GM18517 (cell line): ENCODE results near the gene EIF4G3.
"Not testable (repeated sequence)": the region's sequence is repeated elsewhere in the genome, so short reads cannot be mapped to it uniquely, and the experiment has no call there.

Source experiments
- ATAC-seq: cut with Tn5 transposase; IDR thresholded peaks from one replicate; pipeline ENCODE4 v1.9.1; 2021; ENCODE audit warnings: mild to moderate bottlenecking, moderate library complexity; ENCODE audit not compliant: unreplicated experiment

The EIF4G3 gene

DNA sequence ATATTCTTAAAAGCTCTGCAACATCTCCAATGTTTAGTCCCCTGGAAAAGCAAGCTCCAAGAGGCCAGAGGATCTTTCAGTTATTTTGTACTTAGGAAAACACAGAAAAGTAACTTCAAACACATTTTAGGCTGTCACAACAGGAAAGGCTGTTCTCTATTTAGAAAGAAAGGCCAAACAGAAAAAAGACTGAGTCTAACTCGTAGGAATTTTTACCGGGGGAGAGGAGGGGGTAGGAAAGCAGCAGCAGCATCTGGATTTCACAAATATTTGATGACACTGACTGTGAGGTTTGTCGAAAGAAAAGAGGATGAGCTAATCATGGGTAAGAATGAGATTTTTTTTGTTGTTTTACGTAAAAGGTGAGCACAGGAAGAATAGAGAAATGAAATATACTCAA, 107.1 kb downstream of the EIF4G3 start:
- no peak for ATAC-seq

DNA sequence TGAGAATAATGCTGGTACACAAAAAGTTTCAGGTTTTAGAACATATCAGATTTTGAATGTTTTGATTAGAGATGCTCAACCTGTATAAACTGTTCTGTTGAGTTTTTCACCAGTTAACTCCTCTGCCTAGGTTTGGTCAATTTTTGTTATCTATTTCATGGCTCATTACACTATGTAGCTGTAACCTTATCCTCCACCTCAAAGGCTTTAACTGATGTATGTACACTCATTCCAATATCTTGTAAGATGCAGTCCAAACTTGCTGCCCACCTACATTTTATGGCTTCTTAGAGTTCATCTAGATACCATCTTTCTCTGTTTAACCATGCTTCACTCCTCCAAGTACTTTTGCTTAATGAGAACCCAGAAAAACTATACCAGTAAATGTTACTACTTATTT, 107.8 kb downstream of the EIF4G3 start:
- no peak for ATAC-seq

DNA sequence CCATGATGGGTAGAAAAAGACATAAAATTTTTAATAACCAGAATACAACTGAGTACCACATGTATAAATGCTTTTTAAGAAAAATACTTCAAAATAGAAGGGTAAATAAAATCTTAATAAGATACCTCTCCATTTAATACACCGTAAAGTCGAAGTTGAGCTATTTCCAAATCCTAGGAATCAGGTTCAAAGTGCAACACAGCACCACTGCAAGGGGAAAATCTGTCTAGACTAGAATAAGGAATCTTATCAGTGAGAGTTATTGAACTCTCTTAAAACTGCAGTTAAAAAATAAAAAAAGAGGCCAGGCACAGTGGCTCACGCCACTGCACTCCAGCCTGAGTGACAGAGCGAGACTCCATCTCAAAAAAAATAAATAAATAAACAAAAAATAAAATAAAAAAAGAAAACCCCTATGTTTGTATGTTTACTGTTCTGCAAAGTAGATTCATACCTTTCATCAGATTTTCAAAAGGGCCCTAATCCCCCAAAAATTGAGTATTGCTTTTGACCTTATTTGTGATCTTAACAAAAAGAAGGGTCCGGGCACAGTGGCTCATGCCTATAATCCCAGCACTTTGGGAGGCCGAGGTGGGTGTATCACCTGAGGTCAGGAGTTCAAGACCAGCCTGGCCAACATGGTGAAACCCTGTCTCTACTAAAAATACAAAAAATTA, 109.0 kb downstream of the EIF4G3 start:
- no peak for ATAC-seq

DNA sequence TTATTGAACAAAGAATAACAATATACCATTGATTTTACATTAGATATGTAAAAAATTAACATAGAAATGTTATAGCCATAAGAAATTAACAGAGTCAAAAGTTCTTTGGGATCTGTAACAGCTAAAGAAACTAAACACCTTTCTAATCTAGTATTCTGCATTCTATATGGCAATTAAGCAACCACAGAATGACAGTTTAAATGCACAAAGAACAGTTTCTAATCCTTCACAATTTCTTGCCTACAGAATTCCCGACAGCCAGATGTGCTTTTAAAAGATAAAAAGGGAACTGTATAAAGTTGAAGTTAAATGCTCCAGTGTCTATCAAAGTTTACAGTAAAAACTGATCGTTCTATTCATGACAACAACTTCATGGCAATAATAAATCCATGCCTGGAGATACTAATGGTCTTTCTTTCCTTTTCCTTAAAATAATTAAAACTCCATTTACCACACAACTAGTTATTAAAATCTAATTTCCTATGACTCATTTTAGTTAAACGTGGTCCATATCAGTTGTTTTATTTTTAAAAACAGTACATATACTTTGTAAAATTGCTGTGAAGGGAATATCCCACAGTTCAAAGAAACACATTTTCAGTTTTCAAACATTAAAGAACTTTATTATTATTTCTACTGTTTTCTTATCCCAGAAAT, 110.2 kb downstream of the EIF4G3 start:
- ATAC-seq: no peak

DNA sequence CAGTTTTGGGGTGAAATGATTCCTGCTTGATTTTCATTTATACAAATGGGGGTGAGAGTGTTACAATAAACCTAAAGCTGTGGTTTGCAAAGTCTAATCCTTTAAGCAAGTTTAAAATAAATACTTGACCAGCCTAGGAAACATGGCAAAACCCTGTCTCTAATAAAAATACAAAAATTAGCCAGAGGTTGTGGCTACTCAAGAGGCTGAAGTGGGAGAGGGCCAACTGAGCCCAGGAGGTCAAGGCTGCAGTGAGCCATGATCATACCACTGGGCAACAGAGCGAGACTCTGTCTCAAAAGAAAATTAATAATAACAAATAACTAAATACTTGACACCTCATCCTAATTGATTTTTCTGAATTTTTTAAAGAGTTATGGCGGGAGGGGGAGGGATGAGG, 110.8 kb downstream of the EIF4G3 start:
- no peak for ATAC-seq

DNA sequence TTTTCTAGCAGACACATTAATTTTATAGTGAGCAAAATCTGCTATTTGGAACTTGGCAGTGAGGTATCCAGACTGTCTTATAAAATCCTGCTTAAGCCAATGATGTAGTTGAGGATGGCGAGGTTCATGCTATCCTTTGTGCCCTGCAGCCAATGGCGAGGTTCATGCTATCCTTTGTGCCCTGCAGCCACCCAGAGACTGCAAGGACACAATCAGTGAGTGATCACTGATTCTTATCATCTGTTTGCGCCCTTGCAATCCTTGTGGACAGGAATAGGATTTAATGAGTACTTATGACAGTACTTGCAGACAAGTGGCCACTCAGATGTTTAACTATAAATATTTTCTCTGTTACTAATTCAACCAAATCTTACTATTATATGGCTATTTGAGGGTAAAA, 112.6 kb downstream of the EIF4G3 start:
- ATAC-seq: no peak

DNA sequence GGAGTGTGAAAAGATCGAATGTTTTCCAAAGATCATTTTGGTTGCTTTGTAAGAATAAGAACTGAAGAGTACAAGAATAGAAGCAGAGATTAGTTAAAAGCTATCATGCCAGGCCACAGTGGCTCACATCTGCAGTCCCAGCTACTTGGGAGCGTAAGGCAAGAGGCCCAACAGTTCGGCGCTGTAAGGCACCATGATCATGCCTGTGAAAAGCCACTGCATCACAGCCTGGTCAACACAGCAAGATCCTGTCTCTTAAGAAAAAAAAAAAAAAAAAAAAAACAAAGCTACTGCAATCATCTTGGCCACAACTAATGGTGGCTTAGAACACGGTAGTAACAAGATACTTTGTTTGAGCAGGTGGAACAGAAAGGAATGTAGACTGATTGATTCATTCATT, 116.2 kb downstream of the EIF4G3 start:
- no peak for ATAC-seq

DNA sequence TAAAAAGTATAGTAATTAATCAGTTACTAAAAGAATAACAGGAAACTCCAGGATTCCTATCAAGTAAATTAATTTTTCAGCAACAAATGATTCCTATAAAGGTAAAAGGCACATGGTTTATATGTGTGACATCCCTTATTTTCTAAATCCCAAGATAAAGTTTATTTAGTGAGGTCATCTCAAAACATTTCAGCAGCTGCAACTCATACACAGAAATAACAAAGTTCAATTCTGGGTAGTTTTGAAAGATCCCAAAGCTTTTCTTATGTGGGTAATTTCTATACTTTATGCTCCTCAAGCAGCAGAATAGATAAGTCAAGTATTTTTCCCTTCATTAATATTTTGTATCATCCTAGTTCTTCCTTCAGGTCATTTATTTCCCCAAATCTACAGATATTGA, 117.7 kb downstream of the EIF4G3 start:
- ATAC-seq: no peak

DNA sequence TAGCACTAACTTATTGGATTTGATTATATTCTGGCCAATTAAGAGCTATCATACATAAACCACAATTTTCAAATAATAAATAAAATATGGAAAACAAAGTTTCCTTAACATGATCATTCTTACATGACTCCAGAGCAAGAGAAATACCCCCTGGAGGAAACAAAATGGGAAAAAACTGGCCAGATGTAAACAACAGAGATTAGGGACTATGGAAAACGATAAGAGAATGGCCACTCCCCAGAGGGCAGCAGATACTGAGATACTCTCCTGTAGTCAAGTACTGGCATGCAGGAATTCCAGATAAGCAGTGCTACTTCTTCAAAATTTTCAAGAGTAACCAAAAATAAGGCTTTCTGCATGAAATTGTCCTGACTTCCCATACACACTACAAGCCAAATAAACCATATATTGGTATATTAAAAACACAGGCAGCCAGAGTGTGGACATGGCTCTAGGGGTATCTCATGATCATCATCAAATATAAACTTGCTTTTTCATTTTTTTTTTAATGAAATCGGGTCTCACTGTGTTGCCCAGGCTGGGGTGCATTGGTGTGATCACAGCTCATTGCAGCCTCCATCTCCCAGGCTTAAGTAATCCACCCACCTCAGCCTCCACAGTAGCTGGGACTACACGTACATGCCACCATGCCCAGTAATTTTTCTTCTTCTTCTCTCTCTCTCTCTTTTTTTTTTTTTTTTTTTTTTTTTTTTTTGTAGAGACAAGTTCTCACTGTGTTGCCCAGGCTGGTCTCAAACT, 118.5 kb downstream of the EIF4G3 start:
- ATAC-seq: no peak

DNA sequence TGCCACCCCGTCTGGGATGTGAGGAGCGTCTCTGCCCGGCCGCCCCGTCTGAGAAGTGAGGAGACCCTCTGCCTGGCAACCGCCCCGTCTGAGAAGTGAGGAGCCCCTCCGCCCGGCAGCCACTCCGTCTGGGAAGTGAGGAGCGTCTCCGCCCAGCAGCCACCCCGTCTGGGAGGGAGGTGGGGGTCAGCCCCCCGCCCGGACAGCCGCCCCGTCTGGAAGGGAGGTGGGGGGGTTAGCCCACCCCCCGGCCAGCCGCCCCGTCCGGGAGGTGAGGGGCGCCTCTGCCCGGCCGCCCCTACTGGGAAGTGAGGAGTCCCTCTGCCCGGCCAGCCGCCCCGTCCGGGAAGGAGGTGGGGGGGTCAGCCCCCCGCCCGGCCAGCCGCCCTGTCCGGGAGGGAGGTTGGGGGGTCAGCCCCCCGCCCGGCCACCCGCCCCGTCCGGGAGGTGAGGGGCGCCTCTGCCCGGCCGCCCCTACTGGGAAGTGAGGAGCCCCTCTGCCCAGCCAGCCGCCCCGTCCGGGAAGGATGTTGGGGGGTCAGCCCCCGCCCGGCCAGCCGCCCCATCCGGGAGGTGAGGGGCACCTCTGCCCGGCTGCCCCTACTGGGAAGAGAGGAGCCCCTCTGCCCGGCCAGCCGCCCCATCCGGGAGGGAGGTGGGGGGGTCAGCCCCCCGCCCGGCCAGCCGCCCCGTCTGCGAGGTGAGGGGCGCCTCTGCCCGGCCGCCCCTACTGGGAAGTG, 123.3 kb downstream of the EIF4G3 start:
- ATAC-seq: not testable (repeated sequence)

DNA sequence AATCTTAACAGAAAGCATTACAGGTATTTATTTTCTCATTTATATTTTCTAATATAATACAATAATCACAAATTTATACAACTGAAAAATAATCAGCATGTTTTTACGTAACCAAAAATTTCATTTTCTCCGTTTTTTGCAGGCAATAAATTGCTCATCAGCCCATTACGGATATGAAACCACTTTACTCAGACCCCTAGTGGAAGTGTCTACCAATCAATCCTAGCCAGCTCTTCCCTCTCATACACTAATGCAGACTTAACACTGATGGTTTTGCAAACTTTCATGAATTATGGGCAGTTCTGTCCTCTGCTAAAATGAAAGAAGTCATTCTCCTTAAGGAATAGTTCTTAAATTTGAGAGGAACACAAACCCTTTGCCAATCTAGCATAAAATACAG, 124.7 kb downstream of the EIF4G3 start:
- no peak for ATAC-seq

DNA sequence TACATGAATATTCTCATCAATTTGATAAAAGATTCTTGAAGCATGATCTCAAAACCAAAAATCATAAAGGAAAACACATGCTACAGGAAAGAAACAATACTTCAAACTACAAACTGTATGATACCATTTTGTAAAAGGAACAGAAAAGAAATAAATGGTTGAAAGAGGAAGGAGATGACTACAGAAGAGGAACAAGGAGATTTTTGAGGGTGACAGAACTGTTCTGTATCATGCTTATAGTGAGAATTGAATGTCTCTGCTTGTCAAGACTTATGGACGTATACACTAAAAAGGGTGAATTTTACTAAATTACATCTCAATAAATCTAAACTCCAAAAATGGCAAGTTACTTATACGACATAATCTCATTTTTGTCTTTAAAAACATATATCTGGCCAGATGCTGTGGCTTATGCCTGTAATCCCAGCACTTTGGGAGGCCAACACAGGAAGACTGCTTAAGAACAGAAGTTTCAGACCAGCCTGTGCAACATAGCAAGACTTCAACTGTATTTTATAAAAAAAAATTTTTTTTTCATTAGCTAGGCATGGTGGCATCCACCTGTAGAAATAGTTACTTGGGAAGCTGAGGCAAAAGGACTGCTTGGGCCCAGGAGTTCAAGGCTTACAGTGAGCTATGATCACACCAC, 125.4 kb downstream of the EIF4G3 start:
- ATAC-seq: no peak

DNA sequence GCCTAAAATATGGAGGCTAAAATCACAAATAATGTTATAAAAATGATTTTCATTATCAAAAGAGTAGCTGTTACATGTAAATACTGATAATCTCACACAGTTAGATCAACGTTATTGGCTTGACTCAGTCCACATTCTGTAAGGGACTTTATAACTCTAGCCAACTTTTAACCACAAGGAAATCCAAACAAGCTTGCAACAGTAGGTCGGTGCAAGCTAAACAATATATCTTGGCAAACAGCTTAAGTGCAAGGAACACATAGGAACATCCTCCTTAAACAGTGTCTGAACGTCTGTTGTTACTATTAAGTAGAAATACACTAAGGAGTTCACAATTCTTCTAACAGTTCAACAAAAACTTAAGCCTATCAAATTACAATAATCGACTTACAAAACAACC, 126.7 kb downstream of the EIF4G3 start:
- ATAC-seq: no peak

DNA sequence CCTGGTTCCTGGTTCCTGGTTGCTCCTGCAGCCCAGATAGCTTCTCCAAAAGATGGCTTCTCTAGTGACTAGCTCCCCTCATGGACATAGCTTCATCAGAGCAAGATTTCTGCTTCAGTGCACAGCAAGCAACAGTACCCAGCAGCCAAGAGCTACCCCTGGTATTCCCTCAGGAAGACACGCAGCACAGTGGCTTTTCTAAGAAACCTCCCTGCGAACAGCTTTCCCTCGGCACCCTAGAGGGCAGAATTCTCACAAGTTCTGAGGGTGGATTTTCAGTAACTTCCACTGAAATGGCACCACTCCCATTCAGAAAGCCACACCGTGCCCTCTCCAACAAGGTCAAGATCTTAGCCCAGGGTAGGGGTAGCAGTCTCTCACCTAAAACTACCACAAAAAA, 128.2 kb downstream of the EIF4G3 start:
- ATAC-seq: no peak

DNA sequence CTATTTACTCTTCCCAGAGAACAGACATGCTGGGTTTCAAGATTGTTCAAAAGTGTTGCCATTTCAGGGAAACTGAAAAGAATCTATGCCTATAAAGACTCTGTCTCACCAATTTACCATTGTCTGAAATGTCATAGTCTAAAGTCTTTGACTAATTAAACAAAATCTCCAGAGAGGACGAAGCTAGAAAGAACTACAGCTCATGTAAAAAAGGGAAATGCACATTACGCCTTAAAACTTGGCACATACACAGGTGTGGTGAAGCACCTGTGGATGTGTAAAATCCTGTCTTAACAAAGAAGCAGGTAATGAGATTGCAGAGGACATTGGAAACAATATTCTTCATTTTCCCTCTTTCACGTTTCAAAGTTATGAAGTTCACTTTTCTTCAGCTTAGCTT, 130.6 kb downstream of the EIF4G3 start:
- no peak for ATAC-seq

DNA sequence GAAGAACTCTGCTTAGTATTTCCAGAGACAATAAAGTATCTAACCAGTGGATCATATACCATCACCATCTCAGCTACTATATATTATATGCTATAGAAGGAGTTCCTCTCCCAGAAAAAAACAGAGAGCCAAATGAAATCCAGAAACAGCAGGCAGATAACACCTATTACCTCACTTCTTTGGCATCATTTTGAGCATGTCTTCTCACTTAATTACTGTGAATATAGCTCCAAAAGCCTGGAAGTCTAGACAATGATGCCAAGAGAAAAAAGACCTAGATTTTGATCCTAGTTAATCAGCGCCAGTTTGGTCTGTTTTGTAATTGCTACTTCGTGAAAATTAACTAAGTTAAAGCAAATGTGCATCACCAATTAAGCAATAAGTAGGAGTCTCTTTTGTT, 131.3 kb downstream of the EIF4G3 start:
- no peak for ATAC-seq

DNA sequence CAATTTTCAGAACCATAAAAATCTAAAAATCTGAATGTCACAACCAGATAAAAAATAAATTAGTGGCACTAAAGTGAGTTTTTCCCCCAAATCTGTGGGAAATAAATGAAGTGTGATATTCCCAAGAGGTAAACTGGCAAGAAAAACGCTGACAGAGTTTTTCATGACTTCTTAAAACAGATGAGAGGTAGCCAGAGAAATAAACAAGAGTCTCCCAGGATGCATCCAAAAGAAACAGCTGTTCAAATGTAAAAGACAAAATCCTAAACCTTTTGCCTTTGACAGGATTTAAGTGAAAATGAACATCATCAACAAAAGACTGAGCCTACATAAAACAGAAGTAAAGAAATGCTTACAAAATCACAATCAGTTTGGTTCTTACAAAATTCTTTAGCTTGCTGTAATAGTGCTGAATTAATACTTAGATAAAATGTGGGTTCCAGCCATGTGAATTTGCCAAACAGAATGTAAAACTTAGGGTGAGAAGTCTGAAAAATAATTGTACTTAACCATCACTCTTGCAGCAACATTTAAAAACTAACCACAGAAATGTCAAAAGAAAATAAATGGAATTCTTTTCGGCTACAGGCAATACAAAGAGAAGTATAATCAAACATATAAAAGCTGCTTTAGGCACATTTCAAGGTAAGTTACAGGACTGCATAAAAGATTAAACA, 133.6 kb downstream of the EIF4G3 start:
- ATAC-seq: no peak

DNA sequence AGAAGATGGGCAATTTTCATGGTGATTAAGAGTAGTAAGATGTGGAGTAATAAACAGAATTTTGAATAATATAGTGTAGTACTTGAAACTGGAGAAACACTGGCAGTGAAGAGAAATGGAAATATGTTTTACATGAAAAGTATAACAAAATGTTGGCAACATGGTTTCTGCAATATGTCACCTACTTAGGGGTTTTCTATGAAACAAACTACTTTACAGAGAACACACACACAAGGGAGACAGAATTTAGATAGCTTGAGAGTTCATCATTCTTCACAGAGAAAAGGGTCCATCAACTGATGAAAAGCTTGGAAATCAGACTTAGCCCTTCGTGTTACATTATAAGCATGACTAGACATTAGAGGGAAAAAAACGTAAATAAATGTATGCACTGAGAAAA, 135.2 kb downstream of the EIF4G3 start:
- ATAC-seq: no peak

DNA sequence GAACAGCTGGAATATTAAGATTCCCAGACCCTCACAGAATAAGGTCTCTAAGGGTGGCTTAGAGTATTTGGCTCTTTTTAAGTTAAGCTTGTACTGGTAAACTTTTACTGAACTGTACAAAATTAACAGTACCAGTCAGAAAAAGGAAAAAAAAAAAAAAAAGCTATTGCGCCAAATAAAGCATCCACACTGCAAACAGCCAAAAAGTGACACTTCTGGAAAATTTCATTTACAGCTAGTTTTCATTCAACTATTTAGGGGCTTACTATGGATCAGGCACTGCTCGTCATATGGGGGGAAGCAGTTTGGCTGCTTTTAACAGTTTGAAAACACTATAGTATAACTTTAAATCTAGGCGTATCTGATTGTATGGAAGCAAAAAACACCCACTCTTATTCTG, 139.6 kb downstream of the EIF4G3 start:
- no peak for ATAC-seq

DNA sequence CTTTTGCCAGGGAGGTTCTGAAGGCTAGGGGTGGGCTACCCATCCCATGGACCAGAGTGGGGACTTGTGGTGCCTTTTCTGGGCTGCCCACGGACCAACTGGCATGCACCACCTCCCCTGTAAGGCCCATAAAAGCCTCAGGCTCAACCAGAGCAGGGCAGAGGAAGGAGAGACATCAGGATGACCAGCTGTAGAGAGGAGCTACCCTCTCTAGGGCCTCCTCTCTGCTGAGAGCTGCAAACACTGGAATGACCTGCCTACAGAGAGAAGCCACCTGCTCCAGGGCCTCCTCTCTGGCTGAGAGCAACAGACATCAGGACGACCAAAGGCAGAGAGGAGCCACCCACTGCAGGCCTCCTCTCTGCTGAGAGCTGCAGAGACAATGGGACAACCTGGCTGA, 140.9 kb downstream of the EIF4G3 start:
- ATAC-seq: no peak
